NCI-H2081 (cell line): ENCODE results near the gene TBCD.
"Not testable (repeated sequence)": the region's sequence is repeated elsewhere in the genome, so short reads cannot be mapped to it uniquely, and the experiment has no call there.

ENCODE experiments used
- DNase-seq, 2 experiments: peaks; one replicate each; lab custom pipeline; 2025; lab: John Stamatoyannopoulos, UW

The TBCD gene

DNA sequence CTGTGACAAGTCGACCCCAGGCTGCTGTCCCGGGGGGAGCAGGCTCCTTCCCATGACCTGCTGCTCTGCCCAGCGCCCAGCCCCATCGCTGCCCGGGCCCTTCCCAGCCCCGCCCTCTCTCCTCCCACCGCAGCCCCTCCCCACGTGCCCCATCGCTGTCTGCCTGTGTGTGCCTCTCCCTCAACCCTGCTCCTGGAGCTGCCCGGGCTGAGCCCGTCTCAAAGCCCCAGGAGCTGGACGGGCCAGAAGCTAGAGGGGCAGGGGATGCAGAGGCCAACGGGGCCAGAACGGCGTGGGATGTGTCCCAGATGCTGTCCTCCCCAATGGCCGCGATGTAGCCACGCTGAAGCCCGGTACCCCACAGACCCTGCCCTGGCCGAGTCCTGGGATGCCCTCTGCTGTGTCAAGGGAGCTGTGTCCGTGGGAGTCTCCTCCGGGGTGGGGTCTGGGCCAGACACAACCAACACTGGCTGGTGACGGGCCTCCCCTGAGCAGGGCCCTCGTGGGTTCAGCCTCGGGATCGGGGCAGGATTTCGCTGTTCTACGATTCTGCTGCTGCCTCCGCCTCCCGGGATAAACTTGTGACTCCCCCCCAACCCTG lies 206.2 kb downstream of the TBCD start:
- DNase-seq, result no peak

DNA sequence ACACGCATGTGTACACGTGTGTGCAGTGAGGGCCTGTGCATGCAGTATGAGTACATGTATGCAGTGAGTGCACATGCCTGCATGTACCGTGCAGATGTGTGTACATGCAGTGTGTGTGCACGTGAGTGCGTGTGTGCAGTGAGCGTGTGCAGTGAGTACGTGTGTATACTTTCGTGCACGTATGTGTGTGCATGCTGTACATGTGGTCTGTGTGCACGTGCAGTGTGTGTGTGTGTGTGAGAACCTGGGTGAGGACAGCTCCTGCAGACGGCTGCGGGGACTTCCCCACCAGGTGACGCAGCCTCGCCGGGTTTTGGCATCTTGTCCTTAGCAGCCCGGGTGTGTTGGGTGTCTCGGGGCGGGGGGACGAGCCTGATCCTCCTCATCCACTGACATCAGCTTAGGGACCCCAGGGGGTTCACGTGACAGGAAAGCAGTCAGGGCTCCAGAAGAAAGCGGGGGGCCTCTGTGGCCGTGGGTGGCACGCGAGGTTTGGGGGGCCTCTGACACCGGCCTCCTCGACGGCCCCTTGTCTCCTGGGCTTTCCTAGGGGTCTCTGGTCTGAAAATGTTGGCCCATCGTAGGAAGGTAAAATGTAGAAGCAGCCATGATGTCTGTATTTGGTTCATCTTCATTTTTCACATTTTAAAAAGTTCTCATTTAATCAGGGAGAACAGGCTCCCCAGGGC lies 207.5 kb downstream of the TBCD start:
- DNase-seq, result no peak

DNA sequence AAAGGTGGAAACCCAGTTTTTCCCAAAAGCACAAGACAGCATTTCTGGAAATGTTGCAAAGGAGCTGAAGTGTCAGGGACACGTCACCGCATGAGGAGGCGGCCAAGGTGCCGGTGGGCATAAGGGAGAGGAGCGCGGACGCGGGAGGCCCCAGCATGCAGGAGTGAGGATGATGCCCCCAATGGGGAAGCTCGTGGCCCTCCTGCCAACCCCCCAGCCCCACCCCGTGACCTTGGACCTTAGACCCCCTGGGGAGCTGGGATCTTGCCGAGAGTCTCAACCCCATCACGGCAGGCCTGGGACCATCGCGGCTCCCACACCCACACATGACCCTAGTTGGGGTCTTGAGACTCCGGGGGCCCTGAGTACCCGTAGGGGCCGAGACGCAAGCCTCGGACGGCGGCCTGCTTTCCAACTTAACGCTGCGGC lies 208.1 kb downstream of the TBCD start:
- DNase-seq, result no peak

DNA sequence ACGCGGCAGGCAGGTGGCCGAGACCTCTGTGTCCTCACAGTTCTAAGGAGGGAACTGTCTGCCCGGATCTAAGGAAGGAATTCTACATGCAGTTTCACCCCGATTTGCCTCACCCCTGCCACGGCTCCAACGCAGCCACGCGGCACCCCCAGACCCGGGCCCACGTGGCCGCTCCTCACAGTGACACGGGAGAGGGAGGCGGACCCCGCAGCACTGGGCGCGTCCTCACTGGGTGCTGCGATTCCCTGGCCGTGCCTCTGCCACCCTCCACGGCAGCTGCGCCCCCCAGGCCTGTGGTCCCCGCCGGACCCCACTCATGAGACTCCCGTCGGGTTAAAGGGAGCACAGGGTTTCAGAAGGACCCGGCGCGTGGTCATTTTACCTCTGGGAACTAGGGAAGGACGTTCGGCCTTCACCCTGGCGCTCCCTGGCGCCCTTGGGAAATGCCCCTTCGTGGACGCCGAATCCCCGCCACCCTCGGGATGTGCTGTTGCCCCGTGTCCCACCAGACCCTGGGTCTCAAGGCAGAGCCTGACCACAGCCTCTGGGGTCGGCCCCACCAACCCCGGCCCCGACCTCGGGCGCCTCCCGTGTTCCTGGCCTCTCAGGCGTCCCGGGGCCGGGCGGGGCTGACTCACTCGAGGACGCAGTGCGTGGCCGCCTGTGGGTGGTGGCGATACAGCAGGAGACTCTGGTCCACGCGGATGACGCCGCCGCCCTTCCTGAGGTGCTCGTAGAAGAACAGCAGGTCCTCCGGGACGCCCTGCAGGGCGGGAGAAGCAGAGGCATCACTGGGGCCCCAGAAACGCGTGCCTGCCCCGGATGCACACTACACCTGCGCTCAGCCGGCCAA lies 208.8 kb downstream of the TBCD start:
- DNase-seq, result no peak

DNA sequence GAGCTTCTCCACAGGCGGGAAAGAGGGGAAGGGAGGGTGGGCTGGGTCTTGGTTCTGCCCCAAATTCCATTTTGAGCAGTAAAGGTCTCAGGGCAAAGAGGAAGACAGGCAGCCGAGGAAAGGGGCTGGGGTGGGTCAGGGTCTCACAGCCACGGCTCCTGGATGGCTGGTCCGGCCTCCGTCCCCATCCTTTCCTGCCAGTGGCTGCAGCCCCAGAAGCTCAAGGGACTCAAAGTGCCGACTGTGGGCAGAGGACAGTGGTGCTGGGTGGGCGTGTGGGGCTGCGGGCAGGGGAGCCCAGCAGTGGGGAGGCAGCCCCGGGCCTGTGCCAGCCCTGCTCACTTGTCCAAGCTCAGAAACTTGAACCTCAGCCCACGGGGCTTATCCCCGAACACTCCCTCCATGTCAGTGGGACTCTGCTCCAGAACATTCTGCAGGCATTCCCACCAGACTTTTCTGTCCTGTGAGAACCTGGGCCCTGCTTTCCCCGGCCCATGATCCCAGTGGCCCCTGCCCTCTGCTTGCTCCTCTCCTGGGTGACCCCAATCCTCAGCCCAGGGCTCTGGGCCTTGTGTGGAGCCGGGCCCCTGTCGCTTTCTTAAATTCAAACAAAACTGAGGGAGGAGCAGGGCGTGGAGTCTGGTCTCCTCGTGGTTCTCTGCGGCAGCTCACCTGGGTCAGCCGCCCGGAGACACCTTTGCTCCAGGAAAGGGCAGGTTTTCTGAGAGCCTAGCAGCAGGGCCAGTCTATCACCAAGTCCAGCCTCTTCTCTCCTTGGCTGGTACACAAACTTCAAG lies 209.7 kb downstream of the TBCD start:
- no peak for DNase-seq

DNA sequence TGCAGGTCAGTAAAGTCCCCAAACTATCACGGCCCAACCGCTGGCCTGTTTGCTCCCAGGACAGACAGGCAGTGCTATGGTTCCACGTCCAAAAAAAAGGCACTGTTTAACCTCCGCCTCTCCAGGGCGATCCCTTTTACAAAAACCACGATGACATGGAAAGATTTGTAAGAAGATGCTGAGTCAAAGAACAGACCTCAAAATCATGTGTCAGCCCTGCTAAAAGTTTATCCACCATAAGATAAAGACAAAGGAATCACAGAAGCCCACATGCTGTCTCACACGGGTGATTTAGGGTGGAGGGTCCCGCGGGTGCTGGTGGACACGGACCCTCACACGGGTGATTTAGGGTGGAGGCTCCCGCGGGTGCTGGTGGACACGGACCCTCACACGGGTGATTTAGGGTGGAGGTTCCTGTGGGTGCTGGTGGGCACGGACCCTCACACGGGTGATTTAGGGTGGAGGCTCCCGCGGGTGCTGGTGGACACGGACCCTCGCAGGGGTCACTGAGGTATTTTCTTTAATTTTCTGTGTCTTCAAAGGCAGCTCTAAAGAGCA lies 210.4 kb downstream of the TBCD start:
- DNase-seq, result no peak

DNA sequence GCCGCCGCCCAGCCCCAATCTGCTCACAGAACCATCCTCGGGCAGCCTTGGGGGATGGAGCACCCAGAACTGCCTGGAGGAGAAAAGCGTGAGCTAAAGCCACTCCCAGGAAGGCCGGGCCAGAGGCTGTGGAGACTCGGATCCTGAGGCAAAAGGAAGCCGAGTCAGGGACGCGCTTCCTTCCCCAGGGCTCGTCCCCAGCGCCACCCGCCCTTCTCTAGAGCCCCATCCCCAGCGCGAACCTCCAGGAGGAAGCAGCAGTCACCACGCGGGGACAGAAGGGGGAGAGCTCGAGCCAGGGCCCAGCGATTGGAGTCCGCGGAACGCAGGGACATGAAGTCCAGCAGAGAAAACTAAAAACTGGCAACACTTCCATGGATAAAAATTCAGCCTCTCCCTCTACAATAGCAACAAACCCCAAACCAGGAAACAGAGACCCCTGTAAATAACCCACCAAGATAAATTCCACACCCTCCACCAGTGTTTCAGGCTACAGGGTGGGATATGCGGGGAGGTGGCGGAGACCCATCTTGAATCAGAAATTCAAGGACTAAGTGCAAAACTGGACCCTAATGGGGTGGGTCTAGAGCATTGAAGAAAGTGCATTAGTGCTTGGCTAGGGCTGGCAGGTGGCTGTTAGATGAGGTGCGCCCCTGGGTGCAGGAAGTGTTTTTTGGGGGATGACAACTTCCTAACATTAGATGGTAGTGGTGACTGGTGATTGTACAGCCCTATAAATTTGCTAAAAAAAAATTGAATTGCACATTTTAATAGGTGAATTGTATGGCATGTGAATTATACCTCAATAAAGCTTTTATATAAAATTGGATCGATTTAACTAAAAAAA lies 211.5 kb downstream of the TBCD start:
- DNase-seq, result no peak

DNA sequence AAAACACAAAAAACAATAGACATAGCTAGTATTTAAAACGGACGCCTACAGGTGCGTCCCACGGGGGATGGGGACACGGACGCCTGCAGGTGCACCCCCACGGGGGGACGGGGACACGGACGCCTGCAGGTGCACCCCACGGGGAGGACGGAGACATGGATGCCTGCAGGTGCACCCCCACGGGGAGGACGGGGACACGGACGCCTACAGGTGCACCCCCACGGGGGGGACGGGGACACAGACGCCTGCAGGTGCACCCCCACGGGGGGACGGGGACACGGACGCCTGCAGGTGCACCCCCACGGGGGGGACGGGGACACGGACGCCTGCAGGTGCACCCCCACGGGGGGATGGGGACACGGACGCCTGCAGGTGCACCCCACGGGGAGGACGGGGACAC lies 212.6 kb downstream of the TBCD start:
- not testable (repeated sequence) for DNase-seq

DNA sequence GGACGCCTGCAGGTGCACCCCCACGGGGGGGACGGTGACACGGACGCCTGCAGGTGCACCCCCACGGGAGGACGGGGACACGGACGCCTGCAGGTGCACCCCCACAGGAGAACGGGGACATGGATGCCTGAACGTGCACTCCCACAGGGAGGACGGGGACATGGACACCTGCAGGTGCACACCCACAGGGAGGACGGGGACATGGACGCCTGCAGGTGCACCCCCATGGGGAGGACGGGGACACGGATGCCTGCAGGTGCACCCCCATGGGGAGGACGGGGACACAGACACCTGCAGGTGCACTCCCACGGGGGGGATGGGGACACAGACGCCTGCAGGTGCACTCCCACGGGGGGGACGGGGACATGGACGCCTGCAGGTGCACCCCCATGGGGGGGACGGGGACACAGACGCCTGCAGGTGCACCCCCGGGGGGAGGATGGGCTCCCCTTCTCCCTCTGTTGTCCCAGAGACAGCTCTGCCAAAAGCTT lies 213.0 kb downstream of the TBCD start:
- DNase-seq, result no peak

DNA sequence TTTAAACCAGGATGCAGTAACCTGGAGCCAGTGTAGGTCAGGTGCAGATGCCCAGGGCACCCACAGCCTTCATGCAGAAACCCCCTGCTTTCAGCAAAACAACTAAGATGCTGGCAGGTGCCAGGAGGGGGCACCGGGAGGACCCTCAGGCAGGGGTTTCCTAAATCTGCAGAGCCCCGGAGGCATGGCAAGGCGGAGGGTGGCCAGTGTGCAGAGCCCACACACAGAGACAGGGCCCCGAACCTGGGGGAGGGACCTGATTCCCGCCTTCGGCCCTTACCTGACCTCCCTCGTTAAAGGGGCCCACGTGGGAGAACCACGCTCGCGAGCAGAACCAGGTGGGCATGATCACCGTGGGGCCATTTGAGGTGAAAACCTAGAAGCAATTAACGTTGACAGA lies 213.5 kb downstream of the TBCD start:
- no peak for DNase-seq

DNA sequence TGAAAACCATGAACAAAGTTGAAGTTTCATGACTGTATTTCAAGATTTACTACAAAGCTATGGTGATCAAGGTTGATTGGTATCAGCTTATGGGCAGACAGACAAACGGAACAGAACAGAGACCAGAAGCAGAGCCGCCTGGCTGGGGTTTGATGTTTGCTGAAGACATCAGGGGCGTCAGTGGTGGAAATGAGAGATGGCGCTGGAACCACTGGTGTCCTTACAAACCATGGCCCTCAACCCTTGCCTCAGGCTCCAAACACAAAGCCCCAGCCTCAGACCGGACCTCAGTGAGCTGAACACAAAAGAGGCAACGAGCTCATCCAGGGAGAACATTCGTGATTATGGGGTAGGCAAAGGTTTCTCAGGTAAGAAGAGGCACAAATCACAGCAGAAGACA lies 214.6 kb downstream of the TBCD start:
- no peak for DNase-seq

DNA sequence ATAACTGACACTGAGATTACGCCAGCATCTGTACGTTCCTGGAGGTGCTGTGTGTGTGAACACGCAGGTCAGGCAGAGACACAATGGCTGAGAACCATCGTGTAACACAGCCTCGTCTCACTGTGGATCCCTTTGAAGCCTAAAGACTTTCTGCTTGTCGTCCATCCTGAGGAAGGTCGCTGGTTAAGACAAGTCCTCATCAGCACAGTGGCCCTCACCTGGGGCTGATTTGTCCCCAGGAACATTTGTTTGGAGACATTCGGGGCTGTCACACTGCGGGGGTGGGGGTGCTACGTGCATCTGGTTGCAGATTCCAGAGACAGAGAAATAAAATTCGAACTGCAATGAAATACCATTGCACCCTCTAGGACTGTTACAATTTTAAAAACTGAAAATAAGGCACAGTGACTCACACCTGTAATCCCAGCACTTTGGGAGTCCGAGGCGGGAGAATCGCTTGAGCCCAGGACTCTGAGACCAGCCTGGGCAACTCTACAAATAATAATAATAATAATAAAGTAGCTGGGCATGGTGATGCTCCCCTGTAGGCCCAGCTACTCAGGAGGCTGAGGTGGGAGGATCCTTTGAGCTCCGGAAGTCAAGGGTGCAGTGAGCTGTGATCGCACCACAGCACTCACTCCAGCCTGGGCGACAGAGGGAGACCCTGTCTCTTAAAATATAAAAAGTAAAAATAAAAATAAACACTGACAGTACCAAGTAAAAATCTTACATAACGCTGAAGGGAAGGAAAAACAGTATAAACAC lies 215.6 kb downstream of the TBCD start:
- DNase-seq, result no peak

DNA sequence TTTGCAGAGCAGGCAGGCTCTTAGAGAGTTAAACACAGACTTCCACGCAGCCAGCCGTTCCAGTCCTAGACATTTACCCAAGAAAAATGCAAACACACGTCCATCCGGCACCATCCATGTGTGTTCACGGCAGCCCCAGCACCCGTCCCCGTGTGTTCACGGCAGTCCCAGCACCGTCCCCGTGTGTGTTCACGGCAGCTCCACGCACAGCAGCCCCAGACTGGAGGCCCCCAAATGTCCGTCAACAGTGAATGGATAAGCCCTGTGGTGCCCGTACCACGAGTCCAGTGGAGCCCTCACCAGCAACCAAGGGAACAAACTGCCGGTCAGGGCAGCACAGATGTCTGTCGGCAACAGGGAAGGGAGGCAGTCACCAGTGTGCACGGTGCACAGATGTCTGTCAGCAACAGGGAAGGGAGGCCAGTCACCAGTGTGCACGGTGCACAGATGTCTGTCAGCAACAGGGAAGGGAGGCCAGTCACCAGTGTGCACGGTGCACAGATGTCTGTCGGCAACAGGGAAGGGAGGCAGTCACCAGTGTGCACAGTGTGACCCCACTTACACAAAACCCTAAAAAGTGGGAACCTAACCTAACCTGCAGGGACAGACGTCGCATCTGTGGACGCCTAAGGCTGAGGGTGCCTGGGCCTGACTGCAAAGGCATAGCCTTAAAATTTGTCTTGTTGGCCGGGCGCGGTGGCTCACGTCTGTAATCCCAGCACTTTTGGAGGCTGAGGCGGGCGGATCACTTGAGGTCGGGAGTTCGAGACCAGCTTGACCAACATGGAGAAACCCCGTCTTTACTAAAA lies 216.4 kb downstream of the TBCD start:
- DNase-seq, result not testable (repeated sequence)

DNA sequence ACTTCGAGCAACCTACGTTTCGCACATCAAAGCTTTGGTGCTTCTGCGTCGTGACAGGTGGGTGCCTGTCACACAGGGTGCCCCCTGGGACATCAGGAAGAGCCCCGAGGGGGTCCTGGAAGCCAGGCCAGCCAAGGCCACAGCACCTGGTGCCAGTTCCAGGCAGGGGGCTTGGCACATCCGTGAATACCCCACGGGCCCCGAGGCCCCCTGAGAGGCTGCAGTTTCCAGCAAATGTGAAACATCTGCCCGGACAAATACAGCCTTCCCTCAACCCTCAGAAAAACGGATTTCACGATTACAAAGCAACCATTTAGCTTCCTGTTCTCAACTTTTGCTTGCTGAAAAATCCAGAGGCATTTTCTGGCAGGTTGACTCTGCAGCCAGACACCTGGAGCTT lies 218.2 kb downstream of the TBCD start:
- no peak for DNase-seq

DNA sequence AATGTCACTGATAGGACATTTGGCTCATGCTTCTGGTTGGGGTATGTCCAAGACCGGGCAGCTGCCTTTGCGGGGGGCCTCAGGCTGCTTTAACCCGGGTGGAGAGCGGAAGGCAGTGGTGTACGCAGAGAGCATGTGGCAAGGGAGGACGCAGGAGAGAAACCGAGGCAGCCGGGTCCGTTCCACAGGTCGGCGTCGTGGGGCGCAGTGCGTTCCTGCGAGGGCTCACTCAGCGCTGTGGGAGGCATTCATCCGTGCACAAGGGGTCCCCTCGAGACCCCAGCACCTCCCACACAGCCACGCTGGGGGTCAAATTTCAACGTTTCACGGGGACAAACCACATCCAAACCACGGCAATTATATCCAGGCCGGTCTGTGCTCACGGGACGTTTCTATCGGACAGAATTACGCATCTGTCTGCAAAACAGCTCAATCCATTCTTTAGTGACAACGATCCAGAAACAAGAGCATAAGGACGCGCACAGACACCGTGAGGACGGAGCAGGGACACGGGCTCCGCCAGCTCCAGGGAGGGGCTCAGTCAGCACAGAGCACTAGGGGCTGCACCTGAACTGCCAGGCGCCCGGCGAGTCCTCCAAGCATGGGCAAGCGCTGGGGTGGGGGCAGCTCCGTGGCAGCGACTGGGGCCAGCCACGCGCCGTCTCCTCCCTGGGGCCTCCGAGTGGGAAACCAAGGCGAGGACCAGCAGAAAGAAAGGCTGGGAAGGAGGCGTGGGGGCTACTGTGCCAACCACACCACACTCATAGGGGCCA lies 219.1 kb downstream of the TBCD start:
- no peak for DNase-seq

DNA sequence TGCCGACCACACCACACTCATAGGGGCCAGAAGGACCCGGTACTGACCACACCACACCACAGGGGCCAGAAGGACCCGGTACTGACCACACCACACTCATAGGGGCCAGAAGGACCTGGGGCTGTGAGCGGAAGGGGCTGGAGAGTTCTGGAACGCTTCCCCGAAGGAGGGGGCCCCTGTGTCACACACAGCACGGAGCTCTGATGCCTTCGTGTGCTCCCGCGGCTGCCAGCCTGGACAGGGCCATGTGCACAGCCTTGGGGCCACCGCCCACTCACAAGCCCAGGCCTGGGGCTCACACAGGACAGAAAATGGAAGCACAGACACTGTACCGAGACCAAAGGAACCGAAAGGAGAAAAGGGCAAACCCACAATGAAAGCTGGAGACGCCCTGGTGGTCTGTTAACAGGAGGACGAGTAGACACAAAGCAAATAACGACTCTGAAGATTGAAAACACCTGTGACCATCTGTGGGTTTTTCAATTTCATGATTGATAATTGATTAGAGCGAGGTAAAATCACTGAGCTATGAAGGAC lies 221.0 kb downstream of the TBCD start:
- DNase-seq, result no peak

DNA sequence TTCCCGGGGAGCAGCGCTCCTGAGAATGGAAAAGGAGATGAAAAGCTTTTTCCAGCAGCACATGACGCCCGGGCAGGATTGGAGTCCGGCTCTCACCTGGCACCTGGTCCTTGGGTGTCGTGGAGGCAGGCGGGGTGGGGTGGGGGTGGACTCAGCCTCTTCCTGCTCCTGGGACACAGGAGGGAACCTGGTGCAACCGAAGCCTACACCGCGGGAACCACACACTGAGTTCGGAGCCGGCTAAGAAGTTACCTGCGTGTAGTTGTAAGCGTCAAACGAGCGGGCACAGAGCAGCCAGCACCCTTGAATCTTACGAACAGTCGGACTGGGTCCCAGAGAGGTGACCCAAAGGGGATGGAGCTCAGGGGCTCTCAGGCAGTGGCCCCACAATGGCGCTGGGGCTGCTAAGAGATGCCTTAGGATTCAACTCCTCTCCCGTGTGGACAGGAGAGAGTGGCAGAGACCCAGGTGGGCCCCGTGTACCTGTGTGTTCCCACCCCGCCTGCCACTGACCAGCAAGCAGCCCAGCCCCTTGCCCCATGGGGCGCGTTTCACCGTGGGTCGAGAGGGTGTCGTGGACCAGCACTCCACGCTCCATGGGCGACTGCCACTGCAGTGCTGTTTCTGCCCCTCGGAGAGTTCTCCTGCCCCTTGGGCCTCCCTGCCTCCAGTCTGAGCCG lies 221.7 kb downstream of the TBCD start:
- no peak for DNase-seq
